Activated T-helper 17 cell treated with anti-CD3 and anti-CD28 coated beads, Interleukin-2, amount 50 U/mL, for 72 hours (primary cell): Measurements from ENCODE around the gene EIF4A3. TPM values are rescaled to one million over a fixed set of nuclear protein-coding genes. Genes with fewer than 3 reads are reported as not detected.
"Not testable (repeated sequence)": the region's sequence is repeated elsewhere in the genome, so short reads cannot be mapped to it uniquely, and the experiment has no call there.

Experiments used
- ATAC-seq: fragments of 150-1000 bp; cut with Tn5 transposase; replicated peaks from 2 replicates; pipeline ENCODE4 v1.10.0; 2021; ENCODE audit warnings: mild to moderate bottlenecking, moderate library complexity
- H3K27ac Mint-ChIP-seq: one replicate; pipeline ENCODE4 v1.8.0; 2022; ENCODE audit warnings: mixed read lengths
- H3K27me3 Mint-ChIP-seq: one replicate; pipeline ENCODE4 v1.8.0; 2022; ENCODE audit warnings: mixed read lengths
- H3K36me3 Mint-ChIP-seq: one replicate; pipeline ENCODE4 v1.8.0; 2022; ENCODE audit warnings: low read depth, mild to moderate bottlenecking, mixed read lengths
- H3K4me1 Mint-ChIP-seq: one replicate; pipeline ENCODE4 v1.8.0; 2022; ENCODE audit warnings: mixed read lengths
- H3K4me3 Mint-ChIP-seq: one replicate; pipeline ENCODE4 v1.8.0; 2022; ENCODE audit warnings: mild to moderate bottlenecking, mixed read lengths
- H3K9me3 Mint-ChIP-seq: one replicate; pipeline ENCODE4 v1.8.0; 2022; ENCODE audit warnings: mixed read lengths
- total RNA-seq, 2 donors: library from RNA; stranded (reverse); gene quantifications; one replicate each; pipeline ENCODE4 v1.2.3, GENCODE V29; 2022

The EIF4A3 gene
- total RNA-seq, 2 donors from 2014 or later = 141 to 182 TPM

- H3K4me3 Mint-ChIP-seq = no peak overlapping the region
- ATAC-seq = no peak
- H3K27me3 Mint-ChIP-seq = no peaks in the 10 kb centered on the region
- no peaks in the 10 kb centered on the region for H3K9me3 Mint-ChIP-seq
- H3K27ac Mint-ChIP-seq = no peak overlapping the region
- peaks cover 15% of the 10 kb centered on the region for H3K4me1 Mint-ChIP-seq
- H3K36me3 Mint-ChIP-seq = no peaks in the 10 kb centered on the region
Observed at GRCh38 chr17:80097844-80098691, 48.9 kb downstream of the EIF4A3 start.

- H3K36me3 Mint-ChIP-seq = no peaks in the 10 kb centered on the region
- H3K9me3 Mint-ChIP-seq = no peaks in the 10 kb centered on the region
- no peaks in the 10 kb centered on the region for H3K27me3 Mint-ChIP-seq
- no peak overlapping the region for H3K27ac Mint-ChIP-seq
- ATAC-seq = no peak
- no peak overlapping the region for H3K4me3 Mint-ChIP-seq
- peaks cover 10% of the 10 kb centered on the region for H3K4me1 Mint-ChIP-seq
Observed at GRCh38 chr17:80097127-80097621, 49.8 kb downstream of the EIF4A3 start.

GRCh38 chr17:80096561-80097021 is 50.3 kb downstream of the EIF4A3 start:
- no peak overlapping the region for H3K4me3 Mint-ChIP-seq
- no peaks in the 10 kb centered on the region for H3K9me3 Mint-ChIP-seq
- H3K27me3 Mint-ChIP-seq = no peaks in the 10 kb centered on the region
- ATAC-seq = no peak
- no peaks in the 10 kb centered on the region for H3K36me3 Mint-ChIP-seq
- no peak overlapping the region for H3K27ac Mint-ChIP-seq
- H3K4me1 Mint-ChIP-seq = peaks cover 10% of the 10 kb centered on the region

- peaks cover 9% of the 10 kb centered on the region for H3K4me1 Mint-ChIP-seq
- no peak overlapping the region for H3K27ac Mint-ChIP-seq
- no peaks in the 10 kb centered on the region for H3K9me3 Mint-ChIP-seq
- H3K4me3 Mint-ChIP-seq = no peak overlapping the region
- H3K36me3 Mint-ChIP-seq = no peaks in the 10 kb centered on the region
- no peaks in the 10 kb centered on the region for H3K27me3 Mint-ChIP-seq
- no peak for ATAC-seq
Observed at GRCh38 chr17:80095844-80096475, 51.0 kb downstream of the EIF4A3 start.

- H3K4me1 Mint-ChIP-seq = peaks cover 3% of the 10 kb centered on the region
- no peaks in the 10 kb centered on the region for H3K36me3 Mint-ChIP-seq
- H3K27ac Mint-ChIP-seq = no peak overlapping the region
- H3K9me3 Mint-ChIP-seq = no peaks in the 10 kb centered on the region
- no peak overlapping the region for H3K4me3 Mint-ChIP-seq
- ATAC-seq = no peak
- no peaks in the 10 kb centered on the region for H3K27me3 Mint-ChIP-seq
Observed at GRCh38 chr17:80095038-80095843, 51.7 kb downstream of the EIF4A3 start.

GRCh38 chr17:80092959-80093358 is 54.0 kb downstream of the EIF4A3 start:
- ATAC-seq = no peak
- no peak overlapping the region for H3K27ac Mint-ChIP-seq
- H3K27me3 Mint-ChIP-seq = peaks cover 4% of the 10 kb centered on the region
- no peak overlapping the region for H3K4me3 Mint-ChIP-seq
- no peaks in the 10 kb centered on the region for H3K4me1 Mint-ChIP-seq
- H3K9me3 Mint-ChIP-seq = no peaks in the 10 kb centered on the region
- H3K36me3 Mint-ChIP-seq = no peaks in the 10 kb centered on the region

- Mint-ChIP-seq H3K4me3 (no peak overlapping the region), H3K27me3 (peaks cover 7% of the 10 kb centered on the region), H3K36me3 (no peaks in the 10 kb centered on the region), H3K27ac (no peak overlapping the region), H3K9me3 (no peaks in the 10 kb centered on the region), H3K4me1 (no peaks in the 10 kb centered on the region)
- ATAC-seq = no peak
Observed at GRCh38 chr17:80091376-80091775, 55.6 kb downstream of the EIF4A3 start.

GRCh38 chr17:80090164-80090563 is 56.8 kb downstream of the EIF4A3 start:
- H3K4me3 Mint-ChIP-seq, ATAC-seq, H3K9me3 Mint-ChIP-seq, H3K4me1 Mint-ChIP-seq, H3K27me3 Mint-ChIP-seq, H3K27ac Mint-ChIP-seq, H3K36me3 Mint-ChIP-seq: not testable (repeated sequence)

GRCh38 chr17:80089762-80090161 is 57.2 kb downstream of the EIF4A3 start:
- Mint-ChIP-seq H3K36me3 (no peaks in the 10 kb centered on the region), H3K9me3 (no peaks in the 10 kb centered on the region), H3K27ac (no peak overlapping the region), H3K27me3 (peaks cover 7% of the 10 kb centered on the region), H3K4me3 (no peak overlapping the region), H3K4me1 (no peaks in the 10 kb centered on the region)
- no peak for ATAC-seq

GRCh38 chr17:80087346-80088265 is 59.3 kb downstream of the EIF4A3 start:
- Mint-ChIP-seq H3K4me3 (no peak overlapping the region), H3K27ac (no peak overlapping the region), H3K9me3 (no peaks in the 10 kb centered on the region), H3K4me1 (no peaks in the 10 kb centered on the region), H3K36me3 (no peaks in the 10 kb centered on the region), H3K27me3 (peaks cover 7% of the 10 kb centered on the region)
- ATAC-seq = no peak

- no peaks in the 10 kb centered on the region for H3K4me1 Mint-ChIP-seq
- H3K27me3 Mint-ChIP-seq = peaks cover 7% of the 10 kb centered on the region
- H3K4me3 Mint-ChIP-seq = no peak overlapping the region
- no peak overlapping the region for H3K27ac Mint-ChIP-seq
- no peaks in the 10 kb centered on the region for H3K9me3 Mint-ChIP-seq
- H3K36me3 Mint-ChIP-seq = no peaks in the 10 kb centered on the region
- no peak for ATAC-seq
Observed at GRCh38 chr17:80086616-80087015, 60.3 kb downstream of the EIF4A3 start.

- no peak overlapping the region for H3K4me3 Mint-ChIP-seq
- no peaks in the 10 kb centered on the region for H3K36me3 Mint-ChIP-seq
- H3K27ac Mint-ChIP-seq = no peak overlapping the region
- H3K9me3 Mint-ChIP-seq = no peaks in the 10 kb centered on the region
- no peaks in the 10 kb centered on the region for H3K4me1 Mint-ChIP-seq
- ATAC-seq = no peak
- H3K27me3 Mint-ChIP-seq = peaks cover 7% of the 10 kb centered on the region
Observed at GRCh38 chr17:80086081-80086480, 60.8 kb downstream of the EIF4A3 start.

- H3K4me1 Mint-ChIP-seq = no peaks in the 10 kb centered on the region
- peaks cover 7% of the 10 kb centered on the region for H3K27me3 Mint-ChIP-seq
- ATAC-seq = no peak
- H3K27ac Mint-ChIP-seq = no peak overlapping the region
- no peaks in the 10 kb centered on the region for H3K9me3 Mint-ChIP-seq
- no peaks in the 10 kb centered on the region for H3K36me3 Mint-ChIP-seq
- no peak overlapping the region for H3K4me3 Mint-ChIP-seq
Observed at GRCh38 chr17:80084773-80085172, 62.2 kb downstream of the EIF4A3 start.
